Measurements from ENCODE around the gene CALR.
"Not testable (repeated sequence)": the region's sequence is repeated elsewhere in the genome, so short reads cannot be mapped to it uniquely, and the experiment has no call there.

CALR gene

GRCh38 chr19:12974301-12975220 is 36.2 kb downstream of the CALR start:
- Histone ChIP-seq H3K27me3 (ENCODE audit: insufficient read depth, poor library complexity, severe bottlenecking) (no peaks in the 10 kb centered on the region), H3K4me3 (replicated peaks; ENCODE audit: insufficient read depth, low read length) (no peak overlapping the region), H3K27ac (replicated peaks) (no peak overlapping the region)
- TF ChIP-seq POLR2AphosphoS5 (IDR thresholded peaks at IDR 0.05; ENCODE audit: low read depth): no peak
- TF ChIP-seq SPI1 (IDR thresholded peaks at IDR 0.05; ENCODE audit: borderline replicate concordance, low read depth): no peak
- no peak for TF ChIP-seq REST (IDR thresholded peaks at IDR 0.05; ENCODE audit: insufficient replicate concordance, low read depth)
- TF ChIP-seq GABPA (IDR thresholded peaks at IDR 0.05; ENCODE audit: low read depth): no peak
- TF ChIP-seq CTCF (IDR thresholded peaks at IDR 0.05; ENCODE audit: insufficient read depth, low read length): no peak
- DNase-seq (ENCODE audit: low read depth in 1 of 2, low spot score in 1 of 2): no peak

GRCh38 chr19:12975221-12975741 is 36.9 kb downstream of the CALR start:
- Histone ChIP-seq H3K27me3 (ENCODE audit: insufficient read depth, poor library complexity, severe bottlenecking) (no peaks in the 10 kb centered on the region), H3K27ac (replicated peaks) (no peak overlapping the region), H3K4me3 (replicated peaks; ENCODE audit: insufficient read depth, low read length) (no peak overlapping the region)
- TF ChIP-seq POLR2AphosphoS5 (IDR thresholded peaks at IDR 0.05; ENCODE audit: low read depth): no peak
- TF ChIP-seq REST (IDR thresholded peaks at IDR 0.05; ENCODE audit: insufficient replicate concordance, low read depth): no peak
- no peak for TF ChIP-seq SPI1 (IDR thresholded peaks at IDR 0.05; ENCODE audit: borderline replicate concordance, low read depth)
- TF ChIP-seq GABPA (IDR thresholded peaks at IDR 0.05; ENCODE audit: low read depth): no peak
- no peak for TF ChIP-seq CTCF (IDR thresholded peaks at IDR 0.05; ENCODE audit: insufficient read depth, low read length)
- no peak for DNase-seq (ENCODE audit: low read depth in 1 of 2, low spot score in 1 of 2)

- not testable (repeated sequence) for H3K4me3 ChIP-seq (replicated peaks; ENCODE audit: insufficient read depth, low read length); H3K27me3 ChIP-seq (ENCODE audit: insufficient read depth, poor library complexity, severe bottlenecking); DNase-seq (ENCODE audit: low read depth in 1 of 2, low spot score in 1 of 2); H3K27ac ChIP-seq (replicated peaks)
Measured at GRCh38 chr19:12976109-12976508, 37.7 kb downstream of the CALR start.

- TF ChIP-seq SPI1 (IDR thresholded peaks at IDR 0.05; ENCODE audit: borderline replicate concordance, low read depth): no peak
- Histone ChIP-seq H3K4me3 (replicated peaks; ENCODE audit: insufficient read depth, low read length) (no peak overlapping the region), H3K27ac (replicated peaks) (no peak overlapping the region), H3K27me3 (ENCODE audit: insufficient read depth, poor library complexity, severe bottlenecking) (peaks cover 11% of the 10 kb centered on the region)
- DNase-seq (ENCODE audit: low read depth in 1 of 2, low spot score in 1 of 2): no peak
Measured at GRCh38 chr19:12979974-12980373, 41.6 kb downstream of the CALR start.

Data from HL-60 (cell line).